ENCODE results near the gene CCDC18. TPM values are rescaled to one million over a fixed set of nuclear protein-coding genes. Genes with fewer than 3 reads are reported as not detected.
A peak's percentile ranks its signal among the peaks of the same experiment; 100 is the strongest.

CCDC18 gene
- total RNA-seq, 4 donors from 2014 or later, result 4.6 to 7.8 (median 5.6) TPM

DNA sequence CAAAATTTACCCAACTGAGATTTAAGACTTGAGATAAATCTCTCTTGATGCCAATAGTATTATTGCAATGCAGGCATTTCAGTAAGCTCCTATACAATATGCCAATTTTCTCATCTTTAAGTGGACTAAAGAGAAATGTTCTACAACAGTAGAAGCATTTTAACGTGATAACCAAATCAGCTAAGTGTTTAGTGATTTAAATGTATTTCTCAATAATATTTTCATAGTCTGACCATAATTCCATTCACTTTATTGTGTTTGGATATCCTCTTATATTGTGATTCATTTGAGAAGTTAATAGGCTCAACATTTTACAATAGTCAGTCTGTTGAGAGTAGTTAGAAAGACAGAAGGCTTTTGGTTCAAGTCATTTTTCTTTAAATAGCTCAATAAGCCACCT, 120.6 kb downstream of the CCDC18 start:
- no peak overlapping the region for H3K4me3 ChIP-seq
- DNase-seq (no peak), ATAC-seq (no peak)
- in situ Hi-C loops (cut with MboI; ENCODE audit: low sequenced_read_pairs in 4 of 4) (loop anchor here in 3 of 4 donors (10.0 to 25.0 kb wide), 5 partner anchors 111 to 561 kb away; no protein-coding TSS in a partner anchor), intact Hi-C loops (cut with DNase I; ENCODE audit: low total_unique reads) (loop anchor here (5.0 kb wide), 1 partner anchor 219 kb away; no protein-coding TSS in a partner anchor)
- TF ChIP-seq POLR2A (IDR thresholded peaks at IDR 0.05), result no peak
- TF ChIP-seq, protein P1, sequence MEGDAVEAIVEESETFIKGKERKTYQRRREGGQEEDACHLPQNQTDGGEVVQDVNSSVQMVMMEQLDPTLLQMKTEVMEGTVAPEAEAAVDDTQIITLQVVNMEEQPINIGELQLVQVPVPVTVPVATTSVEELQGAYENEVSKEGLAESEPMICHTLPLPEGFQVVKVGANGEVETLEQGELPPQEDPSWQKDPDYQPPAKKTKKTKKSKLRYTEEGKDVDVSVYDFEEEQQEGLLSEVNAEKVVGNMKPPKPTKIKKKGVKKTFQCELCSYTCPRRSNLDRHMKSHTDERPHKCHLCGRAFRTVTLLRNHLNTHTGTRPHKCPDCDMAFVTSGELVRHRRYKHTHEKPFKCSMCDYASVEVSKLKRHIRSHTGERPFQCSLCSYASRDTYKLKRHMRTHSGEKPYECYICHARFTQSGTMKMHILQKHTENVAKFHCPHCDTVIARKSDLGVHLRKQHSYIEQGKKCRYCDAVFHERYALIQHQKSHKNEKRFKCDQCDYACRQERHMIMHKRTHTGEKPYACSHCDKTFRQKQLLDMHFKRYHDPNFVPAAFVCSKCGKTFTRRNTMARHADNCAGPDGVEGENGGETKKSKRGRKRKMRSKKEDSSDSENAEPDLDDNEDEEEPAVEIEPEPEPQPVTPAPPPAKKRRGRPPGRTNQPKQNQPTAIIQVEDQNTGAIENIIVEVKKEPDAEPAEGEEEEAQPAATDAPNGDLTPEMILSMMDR (IDR thresholded peaks at IDR 0.05 in 4 of 5, conservative IDR thresholded peaks at IDR 0.05 in 1 of 5), result no peak
- H3K36me3 ChIP-seq, result no peaks in the 10 kb centered on the region
- H3K4me1 ChIP-seq, result peaks cover 0 to 2% of the 10 kb centered on the region in 2 donors
- H3K27ac ChIP-seq, result no peak overlapping the region
- H3K9me3 ChIP-seq, result no peaks in the 10 kb centered on the region
- no peaks in the 10 kb centered on the region for H3K27me3 ChIP-seq

DNA sequence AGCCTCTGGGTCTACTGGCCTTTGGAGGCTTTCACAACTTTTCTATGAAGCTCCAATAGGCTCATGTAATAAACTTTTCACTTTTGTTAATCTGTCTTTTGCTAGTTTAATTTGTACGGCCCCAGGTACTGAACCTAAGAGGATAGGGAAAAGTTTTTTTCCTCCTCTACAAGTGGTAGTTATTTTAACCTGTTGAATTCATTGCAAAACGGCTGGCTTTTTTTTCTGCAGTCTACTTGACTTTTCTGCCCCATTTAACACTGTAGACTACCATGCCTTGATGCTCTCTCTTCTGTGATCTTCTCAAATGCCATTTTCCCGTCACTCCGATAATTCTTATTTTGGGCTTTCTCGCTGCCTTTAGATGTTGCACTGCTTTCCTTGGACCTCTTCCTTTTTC, 121.6 kb downstream of the CCDC18 start:
- Histone ChIP-seq H3K4me1 (peaks cover 0 to 2% of the 10 kb centered on the region in 2 donors), H3K27ac (no peak overlapping the region), H3K27me3 (no peaks in the 10 kb centered on the region), H3K4me3 (no peak overlapping the region), H3K9me3 (no peaks in the 10 kb centered on the region), H3K36me3 (no peaks in the 10 kb centered on the region)
- in situ Hi-C loops (cut with MboI; ENCODE audit: low sequenced_read_pairs in 4 of 4) (loop anchor here in 3 of 4 donors (10.0 to 25.0 kb wide), 5 partner anchors 110 to 560 kb away; no protein-coding TSS in a partner anchor), intact Hi-C loops (cut with DNase I; ENCODE audit: low total_unique reads) (loop anchor here (5.0 kb wide), 1 partner anchor 220 kb away; no protein-coding TSS in a partner anchor)
- ATAC-seq (no peak), DNase-seq (no peak)
- TF ChIP-seq, protein P1 (IDR thresholded peaks at IDR 0.05 in 4 of 5, conservative IDR thresholded peaks at IDR 0.05 in 1 of 5), result no peak
- no peak for TF ChIP-seq POLR2A (IDR thresholded peaks at IDR 0.05)

DNA sequence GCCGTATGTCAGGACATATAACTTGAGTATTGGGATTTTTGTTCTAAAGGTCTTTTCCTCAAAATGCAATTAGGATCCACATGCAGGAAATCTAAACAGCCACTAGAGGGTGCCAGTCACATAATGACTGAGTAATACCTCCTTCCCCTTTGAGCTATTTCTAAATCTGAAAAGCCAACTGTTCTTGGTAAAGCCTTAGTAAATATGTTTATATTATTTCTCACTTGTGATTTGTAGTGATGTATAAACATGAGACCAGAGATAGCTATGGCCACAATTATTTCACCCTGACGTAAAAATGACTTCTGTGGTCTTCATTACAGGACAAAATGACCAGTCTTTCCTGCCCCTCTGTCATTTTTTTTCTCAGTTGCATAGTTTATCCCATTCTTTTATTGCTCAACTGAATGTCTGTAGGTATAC, 124.2 kb downstream of the CCDC18 start:
- in situ Hi-C loops (cut with MboI; ENCODE audit: low sequenced_read_pairs in 4 of 4), result loop anchor here in 3 of 4 donors (10.0 to 25.0 kb wide), 5 partner anchors 108 to 558 kb away; no protein-coding TSS in a partner anchor
- intact Hi-C loops (cut with DNase I; ENCODE audit: low total_unique reads), result loop anchor here (2.0 to 5.0 kb wide), 2 partner anchors 222 to 540 kb away; no protein-coding TSS in a partner anchor
- Histone ChIP-seq H3K27ac (no peak overlapping the region), H3K4me1 (peaks cover 0 to 2% of the 10 kb centered on the region in 2 donors), H3K9me3 (no peaks in the 10 kb centered on the region), H3K36me3 (no peaks in the 10 kb centered on the region), H3K27me3 (no peaks in the 10 kb centered on the region), H3K4me3 (no peak overlapping the region)
- TF ChIP-seq POLR2A (IDR thresholded peaks at IDR 0.05), result no peak
- TF ChIP-seq, protein P1 (IDR thresholded peaks at IDR 0.05 in 4 of 5, conservative IDR thresholded peaks at IDR 0.05 in 1 of 5), result peak; percentile 66 to 92 (median 75)
- ATAC-seq, result peak; percentile 65 to 79
- DNase-seq, result peak in 1 of 2 donors; percentile 10

DNA sequence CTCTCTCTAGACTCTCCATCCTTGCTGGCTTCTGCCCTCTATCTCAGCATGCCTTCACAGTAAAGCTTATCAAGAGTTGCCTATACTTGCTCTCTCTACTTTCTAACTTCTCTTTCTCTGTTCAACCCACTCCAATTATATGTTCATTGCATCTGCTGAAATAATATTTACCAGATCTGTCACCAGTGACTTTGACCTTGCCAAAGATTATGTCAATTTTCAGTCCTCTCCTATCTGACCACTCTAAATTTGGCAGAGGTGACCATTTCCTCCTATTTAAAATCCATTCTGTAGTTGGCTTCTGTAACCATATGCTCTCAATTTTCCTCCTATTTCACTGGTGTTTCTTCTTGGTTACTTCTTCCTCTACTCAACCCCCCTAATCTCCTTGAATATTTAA, 126.4 kb downstream of the CCDC18 start:
- no peak for DNase-seq
- intact Hi-C loops (cut with DNase I; ENCODE audit: low total_unique reads), result no loop called here
- Histone ChIP-seq H3K36me3 (no peaks in the 10 kb centered on the region), H3K27me3 (no peaks in the 10 kb centered on the region), H3K4me3 (no peak overlapping the region), H3K4me1 (no peaks in the 10 kb centered on the region), H3K9me3 (no peaks in the 10 kb centered on the region), H3K27ac (no peak overlapping the region)
- TF ChIP-seq, protein P1 (IDR thresholded peaks at IDR 0.05 in 4 of 5, conservative IDR thresholded peaks at IDR 0.05 in 1 of 5), result no peak
- no peak for TF ChIP-seq POLR2A (IDR thresholded peaks at IDR 0.05)
- no peak for ATAC-seq
- in situ Hi-C loops (cut with MboI; ENCODE audit: low sequenced_read_pairs in 4 of 4), result loop anchor here in 3 of 4 donors (10.0 to 25.0 kb wide), 5 partner anchors 105 to 555 kb away; no protein-coding TSS in a partner anchor
